ENCODE measurements around the gene STXBP1.
A peak's percentile ranks its signal among the peaks of the same experiment; 100 is the strongest.
"Not testable (repeated sequence)": the region's sequence is repeated elsewhere in the genome, so short reads cannot be mapped to it uniquely, and the experiment has no call there.

The STXBP1 gene

DNA sequence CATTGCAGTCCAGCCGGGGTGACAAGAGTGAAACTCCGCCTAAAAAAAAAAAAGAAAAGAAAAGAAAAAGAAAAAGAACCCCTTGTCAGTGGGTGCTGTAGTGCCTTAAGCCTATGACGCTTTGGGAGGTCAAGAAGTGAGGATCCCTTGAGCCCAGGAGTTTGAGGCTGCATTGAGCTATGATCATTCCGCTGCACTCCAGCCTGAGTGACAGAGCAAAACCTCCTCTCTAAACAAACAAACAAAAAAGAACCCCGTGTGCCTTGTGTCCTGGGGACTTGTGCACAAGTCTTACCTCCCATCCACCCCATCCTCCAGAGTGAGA is 33.5 kb upstream of the STXBP1 start:
- no peak for DNase-seq

DNA sequence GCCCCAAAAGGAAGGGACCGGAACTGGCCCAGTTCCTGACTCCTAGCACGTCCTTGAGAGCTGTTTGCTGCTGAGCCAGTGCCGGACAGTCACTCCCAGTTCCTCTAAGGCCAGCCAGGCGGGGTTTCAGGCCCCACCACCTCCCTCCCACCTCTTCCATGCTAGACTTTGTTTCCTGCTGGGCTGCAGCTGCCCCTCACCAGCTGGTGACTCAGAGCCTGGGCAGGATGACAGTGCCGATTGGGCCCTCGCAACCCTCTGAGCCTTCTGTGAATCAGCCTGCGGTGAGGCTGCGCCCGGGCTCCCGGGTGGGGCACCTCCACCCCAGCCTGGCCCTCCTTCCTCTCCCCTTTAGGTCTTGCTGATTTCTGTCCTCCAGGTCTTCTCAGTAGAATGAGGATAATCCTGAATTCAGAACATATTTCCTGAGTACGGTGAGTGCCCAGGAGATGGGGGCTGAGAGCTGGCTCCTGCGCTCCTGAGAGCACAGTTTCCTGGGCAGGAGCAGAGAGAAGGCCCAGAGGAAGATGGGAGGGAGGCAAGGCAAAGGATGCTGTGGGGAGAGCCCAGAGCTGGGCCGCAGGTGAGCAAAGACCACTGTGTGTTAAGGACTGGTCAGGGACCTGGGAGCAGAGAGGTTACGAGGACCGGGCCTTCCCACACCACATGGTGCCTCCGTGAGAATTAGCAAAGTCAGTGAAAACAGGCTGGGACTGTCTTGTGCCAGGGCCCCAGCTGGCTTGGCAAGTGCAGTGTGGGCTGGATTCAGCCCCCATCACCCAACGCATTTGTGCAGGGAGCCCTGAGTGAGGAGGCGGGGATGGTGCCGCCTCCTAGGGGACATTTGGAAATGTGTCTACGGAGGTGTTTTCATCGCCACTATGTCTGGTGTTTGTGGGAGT is 32.9 kb upstream of the STXBP1 start:
- peak; percentile 87 for DNase-seq

DNA sequence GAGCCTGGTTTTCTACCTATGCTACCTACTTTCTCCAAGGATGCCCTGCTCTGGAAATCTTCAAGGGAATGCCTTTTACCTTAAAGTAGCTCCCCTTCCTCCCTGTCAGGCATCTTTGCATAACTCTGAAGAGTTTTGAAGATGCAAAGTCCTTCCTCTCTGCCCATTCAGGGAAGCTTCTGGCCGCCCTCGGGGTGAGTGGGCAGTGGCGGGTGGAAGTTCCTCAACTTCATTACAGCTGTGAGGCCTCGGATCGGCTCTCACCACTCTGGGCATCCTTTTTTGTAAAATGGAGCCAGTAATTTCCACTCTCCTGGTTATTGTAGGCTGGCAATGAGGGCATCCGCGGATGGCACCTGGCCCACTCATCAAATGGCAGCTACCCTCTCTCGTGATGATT is 31.7 kb upstream of the STXBP1 start:
- DNase-seq = no peak

DNA sequence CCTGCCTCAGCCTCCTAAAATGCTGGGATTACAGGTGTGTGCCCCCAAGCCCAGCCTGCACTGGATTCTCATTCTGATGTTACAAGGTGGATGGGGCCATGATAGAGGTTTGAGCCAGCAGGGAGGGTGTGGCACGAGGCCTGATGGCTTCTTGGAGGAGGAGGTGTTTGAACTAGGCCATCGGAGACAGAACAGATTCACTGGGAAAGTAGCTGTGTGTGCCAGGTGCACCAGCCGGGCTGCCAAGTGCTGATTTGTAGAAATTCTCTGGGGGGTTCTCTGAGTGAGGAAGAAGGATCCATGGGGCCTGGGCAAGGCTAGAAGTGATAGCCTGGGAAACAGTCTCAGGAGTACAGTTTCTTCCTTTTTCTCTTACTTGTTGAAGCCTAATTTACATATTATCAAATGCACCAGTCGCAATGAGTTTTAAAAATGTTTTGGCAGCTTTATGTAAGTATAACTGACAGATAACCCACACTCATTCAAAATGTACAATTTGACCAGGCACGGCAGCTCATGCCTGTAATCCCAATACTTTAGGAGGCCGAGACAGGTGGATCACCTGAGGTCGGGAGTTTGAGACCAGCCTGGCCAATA is 31.1 kb upstream of the STXBP1 start:
- DNase-seq = no peak

DNA sequence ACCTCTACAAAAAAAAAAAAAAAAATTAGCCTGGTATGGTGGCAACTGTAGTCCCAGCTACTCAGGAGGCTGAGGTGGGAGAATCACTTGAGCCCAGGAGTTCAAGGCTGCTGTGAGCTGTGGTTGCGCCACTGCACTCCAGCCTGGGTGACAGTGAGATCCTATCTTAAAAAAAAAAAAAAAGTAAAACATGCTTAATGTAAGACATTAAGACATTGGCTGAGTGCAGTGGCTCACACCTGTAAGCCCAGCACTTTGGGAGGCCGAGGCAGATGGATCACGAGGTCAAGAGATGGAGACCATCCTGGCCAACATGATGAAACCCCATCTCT is 27.6 kb upstream of the STXBP1 start:
- not testable (repeated sequence) for DNase-seq

DNA sequence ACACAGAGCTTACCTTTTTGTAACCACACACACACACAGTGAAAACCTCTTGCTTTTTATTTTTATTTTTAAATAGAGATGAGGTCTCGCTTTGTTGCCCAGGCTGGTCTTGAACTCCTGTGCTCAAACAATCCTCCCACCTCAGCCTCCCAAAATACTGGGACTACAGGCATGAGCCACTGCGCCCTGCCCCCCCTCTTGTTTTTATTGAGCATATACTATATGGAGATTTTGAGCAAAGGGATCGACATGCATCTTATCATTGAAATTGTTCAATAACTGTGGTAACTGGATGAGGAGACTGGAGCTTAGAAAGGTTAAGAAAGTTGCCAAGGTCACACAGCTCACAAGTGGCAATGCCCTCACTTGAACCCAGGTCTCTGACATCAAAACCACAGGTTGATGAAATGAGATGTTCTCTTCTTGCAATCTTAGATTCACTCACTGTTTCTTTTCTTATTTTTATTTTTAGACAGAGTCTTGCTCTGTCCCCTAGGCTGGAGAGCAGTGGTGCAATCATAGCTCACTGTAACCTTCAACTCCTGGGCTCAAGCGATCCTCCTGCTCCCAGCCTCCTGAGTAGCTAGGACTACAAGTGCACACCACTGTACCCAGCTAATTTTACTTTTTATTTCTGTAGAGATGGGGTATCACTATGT is 26.8 kb upstream of the STXBP1 start:
- no peak for DNase-seq

DNA sequence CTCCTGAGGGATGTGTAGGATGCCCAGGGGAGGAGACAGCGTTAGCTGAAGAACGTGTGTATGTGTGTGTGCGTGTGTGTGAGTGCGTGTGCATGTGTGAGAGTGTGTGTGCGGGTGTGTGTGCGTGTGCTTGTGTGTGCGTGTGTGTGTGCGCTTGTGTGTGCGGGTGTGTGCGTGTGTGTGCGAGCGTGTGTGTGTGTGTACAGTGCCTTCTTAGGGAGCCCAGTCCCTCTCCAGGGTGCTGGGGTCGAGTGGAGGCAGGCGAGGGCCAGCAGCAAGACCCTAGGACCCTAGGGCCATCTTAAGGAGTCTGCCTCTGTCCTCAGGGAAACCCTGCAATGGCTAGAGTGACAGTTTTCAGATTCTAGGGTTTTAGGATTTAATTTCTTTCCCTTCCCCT is 26.0 kb upstream of the STXBP1 start:
- no peak for DNase-seq

DNA sequence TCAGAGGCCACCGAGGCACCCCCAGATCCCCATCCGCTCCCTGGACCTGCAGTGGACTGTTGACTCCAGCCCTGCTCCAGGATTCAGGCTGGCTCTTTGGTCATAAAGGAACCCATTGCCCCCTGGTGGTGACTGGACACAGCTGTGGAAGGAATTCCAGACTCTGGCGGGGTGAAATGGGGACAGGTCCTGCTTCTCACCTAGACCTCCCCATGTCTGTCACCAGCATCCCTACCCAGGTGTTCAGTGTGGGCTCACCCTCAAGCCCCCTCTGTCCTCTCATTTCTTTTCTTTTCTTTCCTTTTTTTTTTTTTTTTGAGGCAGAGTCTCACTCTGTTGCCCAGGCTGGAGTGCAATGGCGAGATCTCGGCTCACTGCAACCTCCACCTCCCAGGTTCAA is 25.5 kb upstream of the STXBP1 start:
- peak; percentile 68 for DNase-seq

DNA sequence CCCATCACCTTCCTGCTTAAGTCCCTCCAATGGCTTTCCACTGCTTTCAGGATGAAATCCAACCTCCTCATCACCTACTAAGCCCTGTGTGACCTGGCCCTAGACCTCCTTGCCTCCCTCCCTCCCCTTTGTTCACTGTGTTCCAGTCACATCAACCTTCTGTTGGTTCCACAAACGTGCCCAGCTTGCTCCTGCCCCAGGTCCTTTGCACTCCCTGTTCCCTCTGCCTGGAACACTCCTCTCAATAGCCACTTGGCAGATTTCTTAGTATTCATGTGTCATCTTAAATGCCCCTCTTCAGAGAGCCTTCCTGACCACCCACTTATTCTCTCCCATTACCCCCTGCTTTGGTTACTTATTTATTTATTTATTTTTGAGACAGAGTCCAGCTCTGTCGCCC is 24.1 kb upstream of the STXBP1 start:
- no peak for DNase-seq

DNA sequence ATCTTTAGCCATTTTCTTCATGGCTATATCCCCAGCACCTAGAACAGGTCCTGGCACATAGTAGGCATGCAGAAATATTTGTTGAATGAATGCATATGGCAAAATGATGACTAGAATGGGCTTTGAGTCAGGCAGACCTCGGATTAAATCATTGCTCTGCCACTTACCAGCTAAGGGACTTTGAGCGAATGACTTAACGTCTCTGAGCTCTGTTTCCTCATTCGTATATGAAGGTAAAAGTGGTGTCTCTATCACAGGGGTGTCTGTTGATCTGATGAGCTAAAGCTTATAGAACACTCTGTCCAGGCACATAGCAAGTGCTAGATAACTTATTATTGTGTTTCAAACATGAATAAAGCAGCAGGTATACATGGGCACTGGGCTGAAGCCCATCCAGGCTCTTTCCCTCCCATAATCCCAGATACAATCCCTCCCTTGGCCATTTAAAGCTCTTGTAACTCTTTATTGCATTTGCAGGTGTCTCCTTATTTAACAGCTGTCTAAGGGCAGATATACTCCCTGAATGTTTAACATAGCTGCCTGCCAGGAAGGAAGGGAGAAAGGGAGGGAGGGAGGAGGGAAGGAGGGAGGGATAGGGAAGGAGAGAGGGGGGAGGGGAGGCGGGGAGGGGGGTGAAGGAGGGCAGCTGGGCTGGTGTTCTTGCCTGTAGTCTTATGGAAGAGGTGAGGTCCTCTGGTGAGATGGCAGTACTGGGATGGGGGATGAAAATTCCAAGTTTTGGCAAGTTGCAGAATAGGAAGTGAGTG is 23.2 kb upstream of the STXBP1 start:
- DNase-seq = peak; percentile 52

DNA sequence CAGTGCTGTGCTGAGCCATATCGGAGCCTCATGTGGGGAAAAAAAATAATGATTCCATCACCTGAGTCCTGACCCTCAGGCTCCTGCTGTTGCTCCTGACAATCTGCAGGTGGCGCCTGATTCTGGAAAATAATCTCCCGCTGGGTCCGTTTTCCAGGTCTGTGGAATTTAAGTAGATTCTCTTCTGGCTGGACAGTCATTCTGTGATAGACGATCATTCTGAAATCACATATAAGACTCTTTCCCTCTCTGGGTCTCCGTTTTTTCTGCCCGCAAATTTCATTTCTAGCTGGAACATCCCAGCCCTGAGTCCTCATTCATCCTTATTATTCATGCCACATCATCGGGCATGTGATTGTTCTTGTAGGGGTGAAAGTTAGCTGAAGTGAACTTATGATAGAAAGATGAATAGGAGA is 22.1 kb upstream of the STXBP1 start:
- peak; percentile 51 for DNase-seq

DNA sequence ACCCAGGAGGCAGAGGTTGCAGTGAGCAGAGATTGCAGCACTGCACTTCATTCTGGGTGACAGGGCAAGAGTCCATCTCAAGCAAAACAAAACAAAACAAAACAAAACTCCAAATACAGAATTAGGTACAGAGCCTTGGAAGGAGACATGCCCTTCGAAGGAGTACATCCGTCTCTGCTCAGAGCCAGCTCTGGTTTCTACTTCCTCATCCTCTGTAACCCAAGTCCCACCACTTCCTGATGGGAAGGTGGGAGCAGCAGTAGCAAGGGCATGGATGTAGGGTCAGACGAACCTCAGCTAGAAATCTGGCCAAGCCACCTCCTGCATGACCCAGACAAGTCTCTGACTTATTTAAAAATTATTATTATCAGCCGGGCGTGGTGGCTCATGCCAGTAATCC is 16.5 kb upstream of the STXBP1 start:
- DNase-seq = no peak

DNA sequence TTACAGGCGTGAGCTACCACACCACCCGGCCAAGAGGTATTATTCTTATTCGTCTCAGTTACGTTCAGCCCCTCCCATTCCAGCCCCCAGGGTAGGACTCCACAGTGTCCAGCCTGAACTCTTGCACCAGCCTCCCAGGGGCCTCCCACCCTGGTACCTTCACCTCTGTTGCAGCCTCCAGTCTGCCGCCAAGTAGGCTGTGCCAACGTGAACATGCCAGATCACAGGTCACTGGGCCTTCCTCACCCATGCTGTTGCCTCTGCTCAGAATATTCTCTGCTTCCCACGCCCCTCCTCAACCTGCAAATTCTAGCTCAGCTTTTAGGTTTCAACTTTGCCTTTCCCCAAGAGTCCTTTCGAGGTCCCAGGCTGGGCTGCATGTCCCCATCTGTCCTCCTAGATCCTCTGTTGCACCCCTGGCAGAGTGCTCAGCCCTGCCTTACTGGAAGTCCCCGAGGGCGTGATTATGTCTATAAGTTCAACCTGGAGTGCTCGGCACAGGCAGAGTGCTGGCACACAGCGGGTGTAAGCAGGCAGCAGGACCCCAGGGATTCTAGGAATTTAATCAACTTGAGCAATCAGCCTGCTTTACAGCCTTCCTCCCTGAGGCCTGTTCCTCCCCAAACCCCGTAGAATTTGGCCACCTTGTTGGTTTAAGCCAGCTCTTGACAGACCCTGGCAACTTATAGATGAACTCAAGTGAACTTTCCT is 13.1 kb upstream of the STXBP1 start:
- no peak for DNase-seq

DNA sequence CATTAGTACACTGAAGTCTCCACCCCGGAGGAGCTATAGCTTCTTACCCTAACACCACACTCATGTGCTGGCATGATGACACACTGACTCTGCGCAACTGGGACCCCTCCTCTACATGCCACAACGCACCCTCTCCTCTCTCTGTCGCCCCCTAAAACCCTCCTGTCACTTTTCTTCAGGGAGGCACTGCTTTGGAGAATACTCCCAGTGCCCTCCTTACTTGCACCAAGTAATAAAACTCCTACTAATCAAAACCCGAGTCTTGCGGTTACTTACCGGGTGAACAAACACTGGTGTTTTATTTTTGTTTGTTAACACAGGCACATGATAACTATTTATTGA is 12.6 kb upstream of the STXBP1 start:
- no peak for DNase-seq

DNA sequence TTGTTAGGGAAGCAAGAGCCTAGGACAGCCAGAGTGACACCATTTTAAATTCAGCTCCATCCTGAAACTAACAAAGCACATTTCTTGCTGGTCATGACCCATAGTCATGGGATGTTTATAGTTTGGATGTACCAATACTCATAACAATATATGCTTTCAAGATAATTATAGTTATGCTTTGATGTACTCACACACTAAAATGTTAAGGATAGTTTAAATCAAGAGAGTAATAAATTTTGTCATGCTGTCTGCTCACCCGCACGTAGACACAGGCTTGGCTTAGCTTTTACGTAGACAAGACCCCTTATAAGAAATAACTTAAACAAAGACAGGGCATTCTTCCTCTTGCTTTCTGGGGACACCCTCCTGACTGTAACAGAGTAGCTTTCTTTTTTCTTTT is 8.9 kb upstream of the STXBP1 start:
- DNase-seq = no peak

DNA sequence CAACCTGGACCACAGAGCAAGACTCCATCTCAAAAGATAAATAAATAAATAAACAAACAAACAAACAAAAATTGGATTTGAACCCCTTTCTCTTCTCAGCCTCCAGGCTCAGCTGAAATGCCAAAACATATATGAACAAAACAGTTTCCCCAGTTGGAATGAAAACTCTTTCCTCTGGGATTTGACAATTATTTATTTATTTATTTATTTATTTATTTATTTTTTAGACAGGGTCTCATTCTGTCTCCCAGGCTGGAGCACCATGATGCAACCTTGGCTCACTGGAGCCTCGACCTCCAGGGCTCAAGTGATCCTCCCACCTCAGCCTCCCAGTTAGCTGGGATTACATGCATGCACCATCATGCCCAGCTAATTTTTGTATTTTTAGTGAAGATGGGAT is 6.0 kb upstream of the STXBP1 start:
- no peak for DNase-seq

DNA sequence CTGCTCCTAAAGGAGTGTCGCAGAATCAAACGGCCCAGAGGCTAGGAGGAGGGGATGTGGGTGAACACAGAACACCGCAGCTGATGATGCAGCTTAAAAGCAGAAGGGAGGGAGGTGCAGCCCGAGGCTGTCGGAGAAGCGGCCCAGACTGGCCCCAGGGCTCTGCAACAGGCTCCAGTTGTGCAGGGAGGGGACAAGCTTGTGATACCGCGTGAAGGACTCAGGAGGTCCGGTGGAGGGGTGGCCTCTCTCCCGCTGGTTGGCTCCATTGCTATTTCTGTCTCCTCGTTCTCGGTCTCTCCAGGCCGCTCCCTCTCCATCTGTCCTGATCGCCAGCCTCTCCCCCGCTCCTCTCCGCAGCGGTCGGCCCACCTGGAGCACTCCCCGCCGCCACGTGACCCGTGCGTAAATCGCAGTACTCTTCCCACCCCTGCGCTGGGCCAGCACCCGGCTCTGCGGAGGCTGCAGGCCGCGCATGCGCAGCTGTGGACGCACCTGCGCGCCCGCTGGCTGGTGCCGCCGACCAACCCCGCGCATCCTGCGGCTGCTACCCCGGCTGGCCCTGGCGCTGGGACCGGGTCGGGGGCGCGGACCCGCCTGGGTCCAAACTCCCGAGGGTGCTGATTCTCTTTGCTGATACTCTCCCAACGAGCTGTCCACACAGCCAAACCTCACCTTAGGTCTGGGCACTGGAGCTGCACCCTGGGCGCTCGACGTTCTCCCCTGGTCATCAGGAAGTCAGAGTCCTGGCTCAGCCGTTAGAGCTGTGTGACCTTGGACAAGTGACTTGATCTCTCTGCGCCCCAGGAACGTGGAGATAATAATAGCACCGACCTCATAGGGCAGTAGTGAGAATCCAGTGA is 3.7 kb upstream of the STXBP1 start:
- peak; percentile 88 for DNase-seq

DNA sequence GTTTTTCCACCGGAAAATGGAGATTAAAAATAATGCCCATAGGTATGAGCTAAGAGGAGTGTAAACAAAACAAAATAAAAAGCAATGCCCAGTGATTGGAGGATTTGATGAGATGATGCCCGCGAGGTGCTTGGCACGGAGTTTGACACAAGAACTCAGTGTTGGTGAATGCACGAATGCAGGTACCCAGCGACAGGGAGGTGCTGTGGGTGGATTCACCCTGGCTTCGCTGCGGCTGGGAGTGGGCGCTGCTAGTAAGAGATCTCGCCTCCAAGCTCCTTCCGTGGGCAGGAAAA is 526 bp upstream of the STXBP1 start:
- no peak for DNase-seq

DNA sequence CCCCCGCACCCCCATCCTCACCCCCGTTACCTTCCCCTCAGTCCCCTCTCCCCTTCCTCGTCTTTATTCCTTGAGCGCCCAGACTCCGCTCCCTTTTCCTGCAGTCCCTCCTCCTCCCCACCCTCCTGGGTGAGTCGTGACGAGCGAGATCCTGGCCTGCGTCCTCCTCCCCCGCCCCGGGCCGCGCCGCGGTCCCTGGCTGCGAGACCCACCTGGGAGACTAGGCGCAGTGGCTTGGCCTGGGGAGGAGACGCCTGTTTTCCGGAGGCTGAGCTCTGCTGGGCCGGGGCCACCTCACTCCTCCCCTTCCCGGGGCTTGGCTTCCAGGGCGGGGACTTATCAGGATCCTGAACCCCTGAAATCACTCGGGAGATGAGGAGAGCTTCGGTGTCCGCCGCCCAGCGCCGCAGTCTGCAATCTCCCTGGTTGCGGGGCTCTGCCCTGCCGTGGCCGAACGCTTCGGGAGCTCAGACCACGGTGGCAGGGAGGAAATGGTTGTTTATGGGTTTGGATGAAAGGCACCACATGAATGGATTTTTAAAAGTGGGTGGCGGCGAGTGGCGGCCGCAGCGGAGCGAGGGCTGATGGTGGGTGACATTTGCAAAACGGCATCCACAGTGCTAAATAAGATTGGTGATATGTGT is 984 bp downstream of the STXBP1 start:
- no peak for DNase-seq

DNA sequence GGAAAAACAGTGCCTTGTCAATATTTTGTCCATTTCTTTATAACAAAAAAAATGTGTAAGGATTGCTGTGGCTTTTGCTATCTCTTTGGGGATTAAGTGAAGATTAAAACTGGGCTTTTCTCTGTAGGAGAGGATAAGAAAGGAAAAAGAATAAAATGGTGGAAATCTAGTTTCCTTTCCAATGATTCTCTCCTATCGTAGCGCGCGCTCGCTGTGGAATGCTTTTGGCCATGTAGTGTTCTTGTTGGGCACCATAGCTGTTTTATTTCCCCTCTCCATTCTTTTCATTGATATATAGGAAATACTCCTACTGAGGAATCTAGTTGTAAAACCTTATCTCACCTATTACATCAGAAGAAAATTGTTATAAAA is 1.5 kb downstream of the STXBP1 start:
- no peak for DNase-seq

DNA sequence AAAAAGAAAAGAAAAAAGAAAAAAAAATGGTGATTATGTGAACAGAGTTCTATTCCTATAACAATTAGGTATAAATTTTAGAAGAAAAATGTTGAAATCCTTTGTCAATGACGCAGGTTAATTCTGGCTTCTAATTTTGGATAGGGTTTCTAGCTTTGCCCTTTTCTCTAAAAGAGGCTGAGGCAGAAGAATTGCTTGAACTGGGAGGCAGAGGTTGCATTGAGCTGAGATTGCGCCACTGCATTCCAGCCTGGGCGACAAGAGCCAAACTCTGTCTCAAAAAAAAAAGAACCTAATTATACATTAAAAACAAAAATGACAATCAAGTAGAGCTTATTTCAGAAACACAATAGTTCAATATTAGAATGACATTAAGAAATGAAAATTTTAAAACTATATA is 2.9 kb downstream of the STXBP1 start:
- DNase-seq = no peak
